GM12878 (cell line): Measurements from ENCODE around the gene SIGLEC6.

Source experiments
- CBFB ChIP-seq: IDR thresholded peaks from 2 replicates; pipeline ENCODE4 v1.6.1; 2016; ENCODE audit warnings: antibody characterized with exemption, low read depth
- CEBPZ ChIP-seq: fragments of 150-350 bp; IDR thresholded peaks from 2 replicates; pipeline ENCODE4 v1.6.1; 2016; ENCODE audit warnings: low read depth, low read length
- CHD2 ChIP-seq: IDR thresholded peaks from 2 replicates; pipeline ENCODE4 v1.6.1; 2011; ENCODE audit warnings: low read depth, low read length, improper control_type of control experiment, borderline replicate concordance
- CTCF ChIP-seq, 3 experiments: IDR thresholded peaks in 2 of 3; conservative IDR thresholded peaks in 1 of 3; 2 replicates each; pipeline ENCODE4 v1.5.1; 2011; ENCODE audit warnings: low read depth in 3 of 3, low read length in 3 of 3, mild to moderate bottlenecking in 3 of 3, control low read depth in 2 of 3, moderate library complexity in 2 of 3, inconsistent platforms in 1 of 3, mixed read lengths in 1 of 3; ENCODE audit not compliant: control insufficient read depth in 2 of 3, insufficient read depth in 1 of 3; ENCODE audit errors: extremely low read depth in 1 of 3
- EZH2 ChIP-seq: IDR thresholded peaks from 2 replicates; pipeline ENCODE4 v1.6.1; 2012; ENCODE audit warnings: low read depth, mild to moderate bottlenecking, control low read depth, inconsistent platforms, low read length, borderline replicate concordance; ENCODE audit not compliant: control insufficient read depth
- KAT2A ChIP-seq: conservative IDR thresholded peaks from 2 replicates; pipeline ENCODE4 v1.6.1; 2011; ENCODE audit warnings: low read depth, low read length; ENCODE audit not compliant: control insufficient read depth
- MAX ChIP-seq: IDR thresholded peaks from 2 replicates; pipeline ENCODE4 v1.6.1; 2012; ENCODE audit warnings: low read depth, low read length, improper control_type of control experiment
- MTA2 ChIP-seq: fragments of 450-650 bp; IDR thresholded peaks from 2 replicates; pipeline ENCODE4 v1.6.1; 2016; ENCODE audit warnings: low read depth, mild to moderate bottlenecking, moderate library complexity
- NR2C2 ChIP-seq: IDR thresholded peaks from 2 replicates; pipeline ENCODE4 v1.6.1; 2011; ENCODE audit warnings: borderline replicate concordance, low read depth; ENCODE audit not compliant: control insufficient read depth, insufficient read length
- RAD21 ChIP-seq: IDR thresholded peaks from 2 replicates; pipeline ENCODE4 v1.6.1; 2011; ENCODE audit warnings: mild to moderate bottlenecking, low read depth, low read length, moderate library complexity; ENCODE audit not compliant: insufficient read depth
- SUZ12 ChIP-seq: fragments of 200-600 bp; sonication (generic); IDR thresholded peaks from one replicate; pipeline ENCODE4 v1.6.1; 2018; ENCODE audit warnings: antibody characterized with exemption, mild to moderate bottlenecking; ENCODE audit not compliant: unreplicated experiment
- ZNF24 ChIP-seq: fragments of 450-650 bp; IDR thresholded peaks from 2 replicates; pipeline ENCODE4 v1.6.1; 2017; ENCODE audit warnings: antibody characterized with exemption, mild to moderate bottlenecking
- ZNF274 ChIP-seq: IDR thresholded peaks from one replicate; pipeline ENCODE4 v1.8.0; 2011; ENCODE audit not compliant: insufficient read length, insufficient read depth

- TF ChIP-seq MTA2 = no peak
- no peak for TF ChIP-seq CTCF (IDR thresholded peaks at IDR 0.05 in 2 of 3, conservative IDR thresholded peaks at IDR 0.05 in 1 of 3; ENCODE audit: control insufficient read depth in 2 of 3, extremely low read depth in 1 of 3, insufficient read depth in 1 of 3, low read depth in 3 of 3, low read length in 3 of 3)
- TF ChIP-seq ZNF274 = no peak
- TF ChIP-seq ZNF24 = no peak
- no peak for TF ChIP-seq NR2C2
- no peak for TF ChIP-seq CBFB
- TF ChIP-seq RAD21 = no peak
- no peak for TF ChIP-seq MAX
- TF ChIP-seq KAT2A = no peak
- no peak for TF ChIP-seq EZH2
- no peak for TF ChIP-seq CEBPZ
- TF ChIP-seq CHD2 = no peak
- TF ChIP-seq SUZ12 = no peak
These were observed 4.1 kb upstream of the SIGLEC6 start for GRCh38 chr19:51535535-51535934.
